ENCODE measurements around the gene FFAR2. TPM values are rescaled to one million over a fixed set of nuclear protein-coding genes. Genes with fewer than 3 reads are reported as not detected.
A peak's percentile ranks its signal among the peaks of the same experiment; 100 is the strongest.
"Not testable (repeated sequence)": the region's sequence is repeated elsewhere in the genome, so short reads cannot be mapped to it uniquely, and the experiment has no call there.

Gene FFAR2
- total RNA-seq, 1 experiment from 2014 or later: not detected

DNA sequence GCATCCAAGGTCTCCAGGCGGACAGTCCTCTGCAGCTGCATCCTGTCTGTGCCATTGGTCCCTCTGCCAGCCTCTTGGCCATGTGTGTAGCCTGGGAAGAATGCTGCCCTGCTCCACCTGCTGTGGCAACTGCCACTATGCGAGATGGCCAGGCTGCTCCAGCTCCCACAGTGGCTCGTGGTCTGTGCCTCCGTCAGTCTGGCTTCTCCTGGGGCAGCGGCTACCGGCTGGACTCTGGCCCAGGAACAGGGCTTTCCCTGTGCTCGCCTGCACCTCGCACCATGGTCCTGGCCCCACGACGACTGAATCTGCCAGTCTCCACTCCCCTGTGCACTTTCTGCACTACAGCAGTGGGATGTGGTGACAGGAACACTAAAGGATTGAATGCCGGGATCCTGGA lies 26.7 kb upstream of the FFAR2 start:
- Histone ChIP-seq H3K4me3 (ENCODE audit: low read depth, low read length) (no peak overlapping the region), H3K4me1 (peaks cover 15% of the 10 kb centered on the region), H3K27me3 (replicated peaks; ENCODE audit: control insufficient read depth, insufficient read depth, low read length) (no peaks in the 10 kb centered on the region), H3K9me3 (no peaks in the 10 kb centered on the region), H3K36me3 (ENCODE audit: control insufficient read depth, insufficient read depth, low read length) (no peaks in the 10 kb centered on the region)
- intact Hi-C loops (cut with micrococcal nuclease; ENCODE audit: unreplicated experiment): no loop called here
- TF ChIP-seq, protein P1, sequence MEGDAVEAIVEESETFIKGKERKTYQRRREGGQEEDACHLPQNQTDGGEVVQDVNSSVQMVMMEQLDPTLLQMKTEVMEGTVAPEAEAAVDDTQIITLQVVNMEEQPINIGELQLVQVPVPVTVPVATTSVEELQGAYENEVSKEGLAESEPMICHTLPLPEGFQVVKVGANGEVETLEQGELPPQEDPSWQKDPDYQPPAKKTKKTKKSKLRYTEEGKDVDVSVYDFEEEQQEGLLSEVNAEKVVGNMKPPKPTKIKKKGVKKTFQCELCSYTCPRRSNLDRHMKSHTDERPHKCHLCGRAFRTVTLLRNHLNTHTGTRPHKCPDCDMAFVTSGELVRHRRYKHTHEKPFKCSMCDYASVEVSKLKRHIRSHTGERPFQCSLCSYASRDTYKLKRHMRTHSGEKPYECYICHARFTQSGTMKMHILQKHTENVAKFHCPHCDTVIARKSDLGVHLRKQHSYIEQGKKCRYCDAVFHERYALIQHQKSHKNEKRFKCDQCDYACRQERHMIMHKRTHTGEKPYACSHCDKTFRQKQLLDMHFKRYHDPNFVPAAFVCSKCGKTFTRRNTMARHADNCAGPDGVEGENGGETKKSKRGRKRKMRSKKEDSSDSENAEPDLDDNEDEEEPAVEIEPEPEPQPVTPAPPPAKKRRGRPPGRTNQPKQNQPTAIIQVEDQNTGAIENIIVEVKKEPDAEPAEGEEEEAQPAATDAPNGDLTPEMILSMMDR (IDR thresholded peaks at IDR 0.05; ENCODE audit: insufficient read depth in 1 of 2, low read depth in 1 of 2, low read length in 1 of 2, severe bottlenecking in 1 of 2, unreplicated experiment in 1 of 2): no peak
- Mint-ChIP-seq H3K4me1 (ENCODE audit: low read depth, unreplicated experiment) (peaks cover 14% of the 10 kb centered on the region), H3K36me3 (ENCODE audit: insufficient read depth, unreplicated experiment) (no peaks in the 10 kb centered on the region), H3K27me3 (ENCODE audit: insufficient read depth, unreplicated experiment) (no peaks in the 10 kb centered on the region), H3K4me3 (ENCODE audit: unreplicated experiment) (no peak overlapping the region), H3K9me3 (ENCODE audit: unreplicated experiment) (no peaks in the 10 kb centered on the region), H3K27ac (ENCODE audit: unreplicated experiment) (no peak overlapping the region)
- ChIA-PET CTCF (interaction anchor here (1.0 to 1.5 kb wide), 3 partner anchors 9 to 74 kb away, joined by 4 to 13 read pairs (median 6); no protein-coding TSS in a partner anchor), POLR2A (no interaction called here)
- no peak for DNase-seq
- BruUV-seq (replicated peaks): no TSS peak

- BruUV-seq (replicated peaks); H3K9me3 Mint-ChIP-seq (ENCODE audit: unreplicated experiment); H3K27me3 Mint-ChIP-seq (ENCODE audit: insufficient read depth, unreplicated experiment); H3K4me3 ChIP-seq (ENCODE audit: low read depth, low read length); H3K27me3 ChIP-seq (replicated peaks; ENCODE audit: control insufficient read depth, insufficient read depth, low read length); CTCF ChIA-PET; DNase-seq; POLR2A ChIA-PET; H3K9me3 ChIP-seq; H3K4me3 Mint-ChIP-seq (ENCODE audit: unreplicated experiment); intact Hi-C loops (cut with micrococcal nuclease; ENCODE audit: unreplicated experiment); H3K27ac Mint-ChIP-seq (ENCODE audit: unreplicated experiment); H3K36me3 ChIP-seq (ENCODE audit: control insufficient read depth, insufficient read depth, low read length); H3K36me3 Mint-ChIP-seq (ENCODE audit: insufficient read depth, unreplicated experiment): not testable (repeated sequence)
- peaks cover 26% of the 10 kb centered on the region for H3K4me1 ChIP-seq
- peaks cover 14% of the 10 kb centered on the region for H3K4me1 Mint-ChIP-seq (ENCODE audit: low read depth, unreplicated experiment)
Measured at GRCh38 chr19:35423406-35423805, 24.7 kb upstream of the FFAR2 start.

GRCh38 chr19:35425682-35426081 lies 22.4 kb upstream of the FFAR2 start:
- no peak overlapping the region for H3K4me3 ChIP-seq (ENCODE audit: low read depth, low read length)
- no peaks in the 10 kb centered on the region for H3K36me3 ChIP-seq (ENCODE audit: control insufficient read depth, insufficient read depth, low read length)
- Mint-ChIP-seq H3K27me3 (ENCODE audit: insufficient read depth, unreplicated experiment) (no peaks in the 10 kb centered on the region), H3K9me3 (ENCODE audit: unreplicated experiment) (no peaks in the 10 kb centered on the region), H3K36me3 (ENCODE audit: insufficient read depth, unreplicated experiment) (no peaks in the 10 kb centered on the region), H3K4me1 (ENCODE audit: low read depth, unreplicated experiment) (peaks cover 10% of the 10 kb centered on the region), H3K27ac (ENCODE audit: unreplicated experiment) (peak overlapping the region; percentile 65), H3K4me3 (ENCODE audit: unreplicated experiment) (no peak overlapping the region)
- no peak for DNase-seq
- POLR2A ChIA-PET: no interaction called here
- H3K27me3 ChIP-seq (replicated peaks; ENCODE audit: control insufficient read depth, insufficient read depth, low read length): no peaks in the 10 kb centered on the region
- no peaks in the 10 kb centered on the region for H3K9me3 ChIP-seq
- intact Hi-C loops (cut with micrococcal nuclease; ENCODE audit: unreplicated experiment): loop anchor here (2.0 kb wide), 2 partner anchors 33 to 73 kb away; no protein-coding TSS in a partner anchor
- peaks cover 41% of the 10 kb centered on the region for H3K4me1 ChIP-seq
- CTCF ChIA-PET: no interaction called here
- TF ChIP-seq, protein P1 (IDR thresholded peaks at IDR 0.05; ENCODE audit: insufficient read depth in 1 of 2, low read depth in 1 of 2, low read length in 1 of 2, severe bottlenecking in 1 of 2, unreplicated experiment in 1 of 2): no peak
- no TSS peak for BruUV-seq (replicated peaks)

Measured in Caco-2 (cell line).